ENCODE results near the gene ZNF546.

- TF ChIP-seq CTCF (IDR thresholded peaks at IDR 0.05), result no peak
- no peak for TF ChIP-seq POLR2A (IDR thresholded peaks at IDR 0.05)
Observed at GRCh38 chr19:40006273-40006691, 9.4 kb downstream of the ZNF546 start.
